ENCODE results near the gene LRRC4C.
A peak's percentile ranks its signal among the peaks of the same experiment; 100 is the strongest.

The LRRC4C gene

GRCh38 chr11:40842750-40843339 is 616.6 kb downstream of the LRRC4C start:
- no peak for TF ChIP-seq CTCF (IDR thresholded peaks at IDR 0.05)
- no peak for TF ChIP-seq ZFX (IDR thresholded peaks at IDR 0.05; ENCODE audit: borderline replicate concordance)

GRCh38 chr11:40841231-40841630 is 618.2 kb downstream of the LRRC4C start:
- TF ChIP-seq ZFX (IDR thresholded peaks at IDR 0.05; ENCODE audit: borderline replicate concordance): no peak
- TF ChIP-seq CTCF (IDR thresholded peaks at IDR 0.05): no peak
- no peak overlapping the region for H3K27ac ChIP-seq

More at GRCh38 chr11:40842750-40843339, 616.6 kb downstream of the LRRC4C start:
- no peak overlapping the region for H3K27ac ChIP-seq

GRCh38 chr11:40838181-40838683 is 621.2 kb downstream of the LRRC4C start:
- TF ChIP-seq CTCF (IDR thresholded peaks at IDR 0.05) (no peak), ZFX (IDR thresholded peaks at IDR 0.05; ENCODE audit: borderline replicate concordance) (no peak)
- H3K27ac ChIP-seq: no peak overlapping the region

GRCh38 chr11:40827116-40827515 is 632.3 kb downstream of the LRRC4C start:
- TF ChIP-seq ZFX (IDR thresholded peaks at IDR 0.05; ENCODE audit: borderline replicate concordance) (no peak), CTCF (IDR thresholded peaks at IDR 0.05) (no peak)

GRCh38 chr11:40826601-40827000 is 632.9 kb downstream of the LRRC4C start:
- TF ChIP-seq CTCF (IDR thresholded peaks at IDR 0.05): no peak
- no peak for TF ChIP-seq ZFX (IDR thresholded peaks at IDR 0.05; ENCODE audit: borderline replicate concordance)
- H3K27ac ChIP-seq: no peak overlapping the region

More at GRCh38 chr11:40827116-40827515, 632.3 kb downstream of the LRRC4C start:
- H3K27ac ChIP-seq: no peak overlapping the region

- TF ChIP-seq ZFX (IDR thresholded peaks at IDR 0.05; ENCODE audit: borderline replicate concordance): no peak
- no peak for TF ChIP-seq CTCF (IDR thresholded peaks at IDR 0.05)
- no peak overlapping the region for H3K27ac ChIP-seq
Observed at GRCh38 chr11:40825201-40825834, 634.1 kb downstream of the LRRC4C start.

GRCh38 chr11:40819230-40819629 is 640.2 kb downstream of the LRRC4C start:
- peak; percentile 26 for TF ChIP-seq CTCF (IDR thresholded peaks at IDR 0.05)
- TF ChIP-seq ZFX (IDR thresholded peaks at IDR 0.05; ENCODE audit: borderline replicate concordance): no peak

More at GRCh38 chr11:40819230-40819629, 640.2 kb downstream of the LRRC4C start:
- no peak overlapping the region for H3K27ac ChIP-seq

All from 22Rv1 (cell line).